Keratinocyte (primary cell): ENCODE measurements around the gene NLRP3.

ENCODE experiments used
- EZH2 ChIP-seq: IDR thresholded peaks from one replicate; pipeline ENCODE4 v1.6.1; 2012; ENCODE audit warnings: inconsistent platforms, mild to moderate bottlenecking, low read length, moderate library complexity
- TF ChIP-seq, protein P1 (sequence below), 3 experiments: IDR thresholded peaks in 1 of 3; conservative IDR thresholded peaks in 1 of 3; optimal IDR thresholded peaks in 1 of 3; 2 replicates in 2 of 3; 3 replicates in 1 of 3; pipeline versions ENCODE3 to v1.5.1; 2011; ENCODE audit warnings: low read length in 3 of 3, mild to moderate bottlenecking in 3 of 3, moderate library complexity in 2 of 3, control low read depth in 1 of 3, inconsistent platforms in 1 of 3; ENCODE audit not compliant: insufficient read depth in 2 of 3; ENCODE audit errors: extremely low read depth in 1 of 3

DNA sequence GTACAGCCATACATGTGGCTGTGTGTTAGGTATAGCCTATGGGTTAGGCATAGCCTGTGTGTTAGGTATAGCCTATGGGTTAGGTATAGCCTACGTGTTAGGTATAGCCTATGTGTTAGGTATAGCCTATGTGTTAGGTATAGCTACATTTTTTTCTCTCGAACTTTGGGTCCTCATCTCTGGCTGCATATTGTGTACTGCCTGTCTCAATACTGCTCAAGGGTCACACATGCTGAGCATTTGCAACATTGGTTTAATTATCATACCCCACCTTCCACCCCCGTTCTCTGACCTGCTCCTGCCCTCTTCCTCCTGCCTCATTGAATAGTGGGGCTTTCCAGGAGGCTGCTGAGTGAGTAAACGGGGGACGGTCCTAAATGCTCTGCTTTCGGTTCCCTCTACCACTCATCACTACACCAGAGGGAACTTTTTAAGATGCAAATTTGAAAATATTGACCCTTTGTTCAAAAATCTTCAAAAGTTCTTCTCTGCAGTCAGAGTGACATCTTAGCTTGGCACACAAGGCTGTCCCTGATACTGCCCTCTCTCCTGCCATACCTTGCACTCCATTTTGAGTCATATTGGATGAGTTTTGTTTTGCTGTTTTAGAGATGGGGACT lies 24.1 kb downstream of the NLRP3 start:
- TF ChIP-seq, protein P1, sequence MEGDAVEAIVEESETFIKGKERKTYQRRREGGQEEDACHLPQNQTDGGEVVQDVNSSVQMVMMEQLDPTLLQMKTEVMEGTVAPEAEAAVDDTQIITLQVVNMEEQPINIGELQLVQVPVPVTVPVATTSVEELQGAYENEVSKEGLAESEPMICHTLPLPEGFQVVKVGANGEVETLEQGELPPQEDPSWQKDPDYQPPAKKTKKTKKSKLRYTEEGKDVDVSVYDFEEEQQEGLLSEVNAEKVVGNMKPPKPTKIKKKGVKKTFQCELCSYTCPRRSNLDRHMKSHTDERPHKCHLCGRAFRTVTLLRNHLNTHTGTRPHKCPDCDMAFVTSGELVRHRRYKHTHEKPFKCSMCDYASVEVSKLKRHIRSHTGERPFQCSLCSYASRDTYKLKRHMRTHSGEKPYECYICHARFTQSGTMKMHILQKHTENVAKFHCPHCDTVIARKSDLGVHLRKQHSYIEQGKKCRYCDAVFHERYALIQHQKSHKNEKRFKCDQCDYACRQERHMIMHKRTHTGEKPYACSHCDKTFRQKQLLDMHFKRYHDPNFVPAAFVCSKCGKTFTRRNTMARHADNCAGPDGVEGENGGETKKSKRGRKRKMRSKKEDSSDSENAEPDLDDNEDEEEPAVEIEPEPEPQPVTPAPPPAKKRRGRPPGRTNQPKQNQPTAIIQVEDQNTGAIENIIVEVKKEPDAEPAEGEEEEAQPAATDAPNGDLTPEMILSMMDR (optimal IDR thresholded peaks at IDR 0.05 in 1 of 3, IDR thresholded peaks at IDR 0.05 in 1 of 3, conservative IDR thresholded peaks at IDR 0.05 in 1 of 3; ENCODE audit: extremely low read depth in 1 of 3, insufficient read depth in 2 of 3, low read length in 3 of 3): no peak
- TF ChIP-seq EZH2: no peak
